ENCODE results near the gene ARHGAP44.
A peak's percentile ranks its signal among the peaks of the same experiment; 100 is the strongest.

Gene ARHGAP44

DNA sequence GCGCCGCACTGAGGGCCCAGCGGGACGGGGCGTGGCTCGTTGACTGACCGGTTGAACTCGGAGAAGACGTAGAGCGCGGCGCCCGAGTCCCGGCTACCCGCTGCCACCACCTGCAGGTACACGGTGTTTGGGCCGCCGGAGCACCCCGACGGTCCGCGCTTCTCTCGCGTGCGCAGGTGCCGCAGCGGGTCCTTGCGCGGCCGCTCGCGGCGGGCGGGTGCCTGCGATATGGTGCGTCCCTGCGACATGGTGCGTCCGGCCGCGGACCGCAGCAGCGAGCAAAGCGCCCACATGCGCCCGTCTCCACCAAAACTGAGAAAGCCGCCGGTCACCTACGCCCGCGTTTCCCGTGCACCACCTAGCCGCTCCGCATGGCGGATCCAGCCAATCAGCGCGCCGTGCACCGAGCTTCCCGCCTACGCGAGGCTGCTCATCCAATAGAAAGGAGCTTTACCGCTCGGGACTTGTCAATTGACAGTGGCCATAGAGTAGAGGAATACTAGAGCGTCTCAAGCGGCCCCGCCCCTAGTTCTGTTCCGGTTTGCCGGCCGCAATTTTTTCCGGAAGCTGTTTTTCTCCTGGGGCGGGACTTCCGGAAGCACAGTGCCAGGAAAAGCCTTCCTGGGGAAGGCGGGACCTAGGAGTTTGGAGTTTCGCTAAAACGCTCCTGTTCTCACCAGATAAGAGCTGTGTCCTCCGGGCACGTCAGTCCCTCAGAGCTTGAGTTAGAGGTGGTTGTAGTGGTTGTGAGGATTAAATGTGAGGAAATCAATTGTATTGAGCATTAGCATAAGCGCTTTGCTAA is 228.6 kb downstream of the ARHGAP44 start, which contains the start of gene ELAC2 (continued):
- TF ChIP-seq, protein P1, sequence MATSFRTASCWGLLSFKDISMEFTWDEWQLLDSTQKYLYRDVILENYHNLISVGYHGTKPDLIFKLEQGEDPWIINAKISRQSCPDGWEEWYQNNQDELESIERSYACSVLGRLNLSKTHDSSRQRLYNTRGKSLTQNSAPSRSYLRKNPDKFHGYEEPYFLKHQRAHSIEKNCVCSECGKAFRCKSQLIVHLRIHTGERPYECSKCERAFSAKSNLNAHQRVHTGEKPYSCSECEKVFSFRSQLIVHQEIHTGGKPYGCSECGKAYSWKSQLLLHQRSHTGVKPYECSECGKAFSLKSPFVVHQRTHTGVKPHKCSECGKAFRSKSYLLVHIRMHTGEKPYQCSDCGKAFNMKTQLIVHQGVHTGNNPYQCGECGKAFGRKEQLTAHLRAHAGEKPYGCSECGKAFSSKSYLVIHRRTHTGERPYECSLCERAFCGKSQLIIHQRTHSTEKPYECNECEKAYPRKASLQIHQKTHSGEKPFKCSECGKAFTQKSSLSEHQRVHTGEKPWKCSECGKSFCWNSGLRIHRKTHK (tag by site-specific recombination; IDR thresholded peaks at IDR 0.05), result no peak
- TF ChIP-seq ZNF658 (tag by site-specific recombination; IDR thresholded peaks at IDR 0.05), result no peak
- TF ChIP-seq, protein P2, sequence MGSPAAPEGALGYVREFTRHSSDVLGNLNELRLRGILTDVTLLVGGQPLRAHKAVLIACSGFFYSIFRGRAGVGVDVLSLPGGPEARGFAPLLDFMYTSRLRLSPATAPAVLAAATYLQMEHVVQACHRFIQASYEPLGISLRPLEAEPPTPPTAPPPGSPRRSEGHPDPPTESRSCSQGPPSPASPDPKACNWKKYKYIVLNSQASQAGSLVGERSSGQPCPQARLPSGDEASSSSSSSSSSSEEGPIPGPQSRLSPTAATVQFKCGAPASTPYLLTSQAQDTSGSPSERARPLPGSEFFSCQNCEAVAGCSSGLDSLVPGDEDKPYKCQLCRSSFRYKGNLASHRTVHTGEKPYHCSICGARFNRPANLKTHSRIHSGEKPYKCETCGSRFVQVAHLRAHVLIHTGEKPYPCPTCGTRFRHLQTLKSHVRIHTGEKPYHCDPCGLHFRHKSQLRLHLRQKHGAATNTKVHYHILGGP (tag by site-specific recombination; IDR thresholded peaks at IDR 0.05), result no peak
- TF ChIP-seq SP7 (tag by site-specific recombination; IDR thresholded peaks at IDR 0.05), result peak; percentile 59
- no peak for TF ChIP-seq ZFP41 (tag by site-specific recombination; IDR thresholded peaks at IDR 0.05; ENCODE audit: borderline replicate concordance)
- no peak for TF ChIP-seq ZNF23 (tag by site-specific recombination; IDR thresholded peaks at IDR 0.05; ENCODE audit: borderline replicate concordance)
- TF ChIP-seq ZNF521 (tag by site-specific recombination; IDR thresholded peaks at IDR 0.05), result no peak
- TF ChIP-seq ZNF785 (tag by site-specific recombination; IDR thresholded peaks at IDR 0.05), result no peak
- no peak for TF ChIP-seq ZNF670 (tag by site-specific recombination; IDR thresholded peaks at IDR 0.05; ENCODE audit: low read depth)
- peak; percentile 66 for TF ChIP-seq ZNF76 (tag by site-specific recombination; IDR thresholded peaks at IDR 0.05; ENCODE audit: borderline replicate concordance, low read depth)
- TF ChIP-seq, protein P3, sequence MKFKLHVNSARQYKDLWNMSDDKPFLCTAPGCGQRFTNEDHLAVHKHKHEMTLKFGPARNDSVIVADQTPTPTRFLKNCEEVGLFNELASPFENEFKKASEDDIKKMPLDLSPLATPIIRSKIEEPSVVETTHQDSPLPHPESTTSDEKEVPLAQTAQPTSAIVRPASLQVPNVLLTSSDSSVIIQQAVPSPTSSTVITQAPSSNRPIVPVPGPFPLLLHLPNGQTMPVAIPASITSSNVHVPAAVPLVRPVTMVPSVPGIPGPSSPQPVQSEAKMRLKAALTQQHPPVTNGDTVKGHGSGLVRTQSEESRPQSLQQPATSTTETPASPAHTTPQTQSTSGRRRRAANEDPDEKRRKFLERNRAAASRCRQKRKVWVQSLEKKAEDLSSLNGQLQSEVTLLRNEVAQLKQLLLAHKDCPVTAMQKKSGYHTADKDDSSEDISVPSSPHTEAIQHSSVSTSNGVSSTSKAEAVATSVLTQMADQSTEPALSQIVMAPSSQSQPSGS (tag by site-specific recombination; IDR thresholded peaks at IDR 0.05; ENCODE audit: low read depth), result no peak
- TF ChIP-seq, protein P4, sequence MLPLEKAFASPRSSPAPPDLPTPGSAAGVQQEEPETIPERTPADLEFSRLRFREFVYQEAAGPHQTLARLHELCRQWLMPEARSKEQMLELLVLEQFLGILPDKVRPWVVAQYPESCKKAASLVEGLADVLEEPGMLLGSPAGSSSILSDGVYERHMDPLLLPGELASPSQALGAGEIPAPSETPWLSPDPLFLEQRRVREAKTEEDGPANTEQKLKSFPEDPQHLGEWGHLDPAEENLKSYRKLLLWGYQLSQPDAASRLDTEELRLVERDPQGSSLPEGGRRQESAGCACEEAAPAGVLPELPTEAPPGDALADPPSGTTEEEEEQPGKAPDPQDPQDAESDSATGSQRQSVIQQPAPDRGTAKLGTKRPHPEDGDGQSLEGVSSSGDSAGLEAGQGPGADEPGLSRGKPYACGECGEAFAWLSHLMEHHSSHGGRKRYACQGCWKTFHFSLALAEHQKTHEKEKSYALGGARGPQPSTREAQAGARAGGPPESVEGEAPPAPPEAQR (tag by site-specific recombination; IDR thresholded peaks at IDR 0.05), result no peak
- no peak for TF ChIP-seq ZNF677 (tag by site-specific recombination; IDR thresholded peaks at IDR 0.05)
- no peak for TF ChIP-seq ZNF707 (tag by site-specific recombination; IDR thresholded peaks at IDR 0.05)
- TF ChIP-seq FEZF1 (tag by site-specific recombination; IDR thresholded peaks at IDR 0.05), result no peak
- no peak; the same call in 1 of the 2 replicates for TF ChIP-seq ZNF558 (tag by site-specific recombination; IDR thresholded peaks at IDR 0.05)
- TF ChIP-seq ZNF146 (tag by site-specific recombination; IDR thresholded peaks at IDR 0.05), result no peak
- peak; percentile 80; the same call in 1 of the 2 replicates for TF ChIP-seq EGR2 (tag by site-specific recombination; IDR thresholded peaks at IDR 0.05; ENCODE audit: low read depth)
- no peak for TF ChIP-seq ZNF274 (IDR thresholded peaks at IDR 0.05; ENCODE audit: low read length)
- no peak for TF ChIP-seq ZNF274 (tag by site-specific recombination; IDR thresholded peaks at IDR 0.05; ENCODE audit: borderline replicate concordance)
- no peak for TF ChIP-seq ZNF510 (tag by site-specific recombination; IDR thresholded peaks at IDR 0.05; ENCODE audit: insufficient replicate concordance)
- 0 out of 2 replicates have a peak, but pooled peaks have one; percentile 20 for TF ChIP-seq ZFP69B (tag by site-specific recombination; IDR thresholded peaks at IDR 0.05)
- peak; percentile 97 for TF ChIP-seq IKZF3 (tag by site-specific recombination; IDR thresholded peaks at IDR 0.05)
- TF ChIP-seq BCL11B (tag by site-specific recombination; IDR thresholded peaks at IDR 0.05; ENCODE audit: low read depth), result no peak
- peak; percentile 48; the same call in 1 of the 2 replicates for TF ChIP-seq SCRT2 (tag by site-specific recombination; IDR thresholded peaks at IDR 0.05)
- TF ChIP-seq ZNF366 (tag by site-specific recombination; conservative IDR thresholded peaks at IDR 0.05), result no peak; the same call in 1 of the 2 replicates
- 0 out of 2 replicates have a peak, but pooled peaks have one; percentile 27 for TF ChIP-seq ZNF324 (tag by site-specific recombination; IDR thresholded peaks at IDR 0.05)
- no peak for TF ChIP-seq RBAK (tag by site-specific recombination; IDR thresholded peaks at IDR 0.05)
- no peak for TF ChIP-seq ZNF747 (tag by site-specific recombination; IDR thresholded peaks at IDR 0.05)
- TF ChIP-seq, protein P5, sequence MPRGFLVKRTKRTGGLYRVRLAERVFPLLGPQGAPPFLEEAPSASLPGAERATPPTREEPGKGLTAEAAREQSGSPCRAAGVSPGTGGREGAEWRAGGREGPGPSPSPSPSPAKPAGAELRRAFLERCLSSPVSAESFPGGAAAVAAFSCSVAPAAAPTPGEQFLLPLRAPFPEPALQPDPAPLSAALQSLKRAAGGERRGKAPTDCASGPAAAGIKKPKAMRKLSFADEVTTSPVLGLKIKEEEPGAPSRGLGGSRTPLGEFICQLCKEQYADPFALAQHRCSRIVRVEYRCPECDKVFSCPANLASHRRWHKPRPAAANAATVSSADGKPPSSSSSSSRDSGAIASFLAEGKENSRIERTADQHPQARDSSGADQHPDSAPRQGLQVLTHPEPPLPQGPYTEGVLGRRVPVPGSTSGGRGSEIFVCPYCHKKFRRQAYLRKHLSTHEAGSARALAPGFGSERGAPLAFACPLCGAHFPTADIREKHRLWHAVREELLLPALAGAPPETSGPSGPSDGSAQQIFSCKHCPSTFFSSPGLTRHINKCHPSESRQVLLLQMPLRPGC (tag by site-specific recombination; IDR thresholded peaks at IDR 0.05), result no peak
- TF ChIP-seq ZNF211 (tag by site-specific recombination; IDR thresholded peaks at IDR 0.05; ENCODE audit: low read depth), result no peak

All from HEK293 (cell line).